H9 (cell line): ENCODE measurements around the gene DSTYK. TPM values are rescaled to one million over a fixed set of nuclear protein-coding genes. Genes with fewer than 3 reads are reported as not detected.

Source experiments
- DNase-seq: peaks from one replicate; pipeline ENCODE4 v3.0.0-alpha.2; 2017
- H2AFZ ChIP-seq: one replicate; pipeline ENCODE4 v1.6.1; 2013; ENCODE audit warnings: mild to moderate bottlenecking, low read length, control low read depth, moderate library complexity
- H2AK5ac ChIP-seq: 2 replicates; pipeline ENCODE4 v1.6.1; 2013; ENCODE audit warnings: low read length, control low read depth, mixed read lengths; ENCODE audit not compliant: insufficient read length
- H2BK120ac ChIP-seq: one replicate; pipeline ENCODE4 v1.6.1; 2013; ENCODE audit warnings: low read depth, mild to moderate bottlenecking, low read length, control low read depth, inconsistent platforms; ENCODE audit not compliant: poor library complexity, severe bottlenecking
- H2BK12ac ChIP-seq: 2 replicates; pipeline ENCODE4 v1.6.1; 2013; ENCODE audit warnings: low read length, control low read depth, mixed read lengths, low read depth; ENCODE audit not compliant: insufficient read length
- H2BK15ac ChIP-seq: 2 replicates; pipeline ENCODE4 v1.6.1; 2013; ENCODE audit warnings: low read depth, low read length, control low read depth
- H2BK20ac ChIP-seq: one replicate; pipeline ENCODE4 v1.6.1; 2013; ENCODE audit warnings: low read depth, mild to moderate bottlenecking, low read length, control low read depth, inconsistent platforms; ENCODE audit not compliant: poor library complexity, severe bottlenecking
- H2BK5ac ChIP-seq: 2 replicates; pipeline ENCODE4 v1.6.1; 2013; ENCODE audit warnings: low read length, control low read depth, mixed read lengths; ENCODE audit not compliant: insufficient read length
- H3K14ac ChIP-seq: 2 replicates; pipeline ENCODE4 v1.6.1; 2013; ENCODE audit warnings: low read length, control low read depth; ENCODE audit not compliant: insufficient read depth
- H3K18ac ChIP-seq: 2 replicates; pipeline ENCODE4 v1.6.1; 2013; ENCODE audit warnings: low read depth, mild to moderate bottlenecking, mixed read lengths, low read length, control low read depth; ENCODE audit not compliant: insufficient read length
- H3K23ac ChIP-seq: 2 replicates; pipeline ENCODE4 v1.6.1; 2013; ENCODE audit warnings: low read length, control low read depth, mixed read lengths, low read depth; ENCODE audit not compliant: insufficient read length
- H3K23me2 ChIP-seq: 2 replicates; pipeline ENCODE4 v1.6.1; 2013; ENCODE audit warnings: low read depth, mild to moderate bottlenecking, mixed read lengths, low read length, control low read depth; ENCODE audit not compliant: insufficient read length, poor library complexity, severe bottlenecking
- H3K27ac ChIP-seq: 2 replicates; pipeline ENCODE4 v1.5.1; 2013; ENCODE audit warnings: low read length, control low read depth, mixed read lengths, low read depth; ENCODE audit not compliant: insufficient read length
- H3K27me3 ChIP-seq: 2 replicates; pipeline ENCODE4 v1.6.1; 2013; ENCODE audit warnings: low read length, control low read depth, inconsistent platforms; ENCODE audit not compliant: insufficient read depth
- H3K4ac ChIP-seq: 2 replicates; pipeline ENCODE4 v1.6.1; 2013; ENCODE audit warnings: low read depth, mild to moderate bottlenecking, control low read depth, inconsistent platforms, low read length, moderate library complexity
- H3K4me1 ChIP-seq: 2 replicates; pipeline ENCODE4 v1.6.1; 2013; ENCODE audit warnings: low read length, control low read depth, inconsistent platforms; ENCODE audit not compliant: insufficient read depth
- H3K4me2 ChIP-seq: 2 replicates; pipeline ENCODE4 v1.6.1; 2013; ENCODE audit warnings: low read length, control low read depth, mixed read lengths; ENCODE audit not compliant: insufficient read length, insufficient read depth
- H3K56ac ChIP-seq: 2 replicates; pipeline ENCODE4 v1.6.1; 2013; ENCODE audit warnings: low read depth, mild to moderate bottlenecking, mixed read lengths, low read length, control low read depth; ENCODE audit not compliant: insufficient read length
- H3K79me1 ChIP-seq: 2 replicates; pipeline ENCODE4 v1.6.1; 2013; ENCODE audit warnings: low read depth, mild to moderate bottlenecking, moderate library complexity, low read length, control low read depth, inconsistent platforms; ENCODE audit not compliant: insufficient read depth, poor library complexity, severe bottlenecking
- H3K79me2 ChIP-seq: 2 replicates; pipeline ENCODE4 v1.6.1; 2013; ENCODE audit warnings: low read length, control low read depth, inconsistent platforms; ENCODE audit not compliant: insufficient read depth
- H3K9ac ChIP-seq: 2 replicates; pipeline ENCODE4 v1.6.1; 2013; ENCODE audit warnings: low read length, control low read depth, mixed read lengths; ENCODE audit not compliant: insufficient read length; ENCODE audit errors: extremely low read depth
- H3K9me3 ChIP-seq: one replicate; pipeline ENCODE4 v1.6.1; 2013; ENCODE audit warnings: low read depth, low read length, inconsistent platforms; ENCODE audit not compliant: control insufficient read depth
- H3T11ph ChIP-seq: one replicate; pipeline ENCODE4 v1.6.1; 2013; ENCODE audit warnings: mild to moderate bottlenecking, low read length, control low read depth, inconsistent platforms
- H4K20me1 ChIP-seq: one replicate; pipeline ENCODE4 v1.6.1; 2013; ENCODE audit not compliant: control insufficient read depth, insufficient read length, insufficient read depth
- H4K5ac ChIP-seq: 2 replicates; pipeline ENCODE4 v1.6.1; 2013; ENCODE audit warnings: low read depth, mild to moderate bottlenecking, mixed read lengths, low read length, control low read depth; ENCODE audit not compliant: insufficient read length
- H4K8ac ChIP-seq: replicated peaks from 2 replicates; pipeline ENCODE4 v1.6.1; 2013; ENCODE audit warnings: low read length, control low read depth, mixed read lengths, low read depth; ENCODE audit not compliant: insufficient read length
- H4K91ac ChIP-seq: 2 replicates; pipeline ENCODE4 v1.6.1; 2013; ENCODE audit warnings: low read depth, mild to moderate bottlenecking, moderate library complexity, mixed read lengths, low read length, control low read depth; ENCODE audit not compliant: insufficient read length
- H3K27ac Mint-ChIP-seq, 3 experiments: 2 replicates in 2 of 3; 3 replicates in 1 of 3; pipeline ENCODE4 v1.8.0; 2020 to 2021; ENCODE audit warnings: mixed read lengths in 3 of 3, mild to moderate bottlenecking in 1 of 3, moderate library complexity in 1 of 3
- H3K27me3 Mint-ChIP-seq: 2 replicates; pipeline ENCODE4 v1.8.0; 2021; ENCODE audit warnings: low read depth, mild to moderate bottlenecking, moderate library complexity, mixed read lengths
- H3K36me3 Mint-ChIP-seq, 3 experiments: 2 replicates in 2 of 3; 3 replicates in 1 of 3; pipeline ENCODE4 v1.8.0; 2020 to 2021; ENCODE audit warnings: low read depth in 3 of 3, mixed read lengths in 3 of 3; ENCODE audit not compliant: insufficient read depth in 1 of 3
- H3K4me1 Mint-ChIP-seq, 2 experiments: 2 replicates each; pipeline ENCODE4 v1.8.0; 2020; ENCODE audit warnings: mixed read lengths in 2 of 2
- H3K4me3 Mint-ChIP-seq, 2 experiments: 2 replicates in 1 of 2; 3 replicates in 1 of 2; pipeline ENCODE4 v1.8.0; 2020 to 2021; ENCODE audit warnings: mild to moderate bottlenecking in 2 of 2, mixed read lengths in 2 of 2, moderate library complexity in 1 of 2
- H3K9me3 Mint-ChIP-seq, 2 experiments: 2 replicates in 1 of 2; 3 replicates in 1 of 2; pipeline ENCODE4 v1.8.0; 2020; ENCODE audit warnings: mild to moderate bottlenecking in 2 of 2, mixed read lengths in 2 of 2, moderate library complexity in 1 of 2
- CTCF ChIP-seq: fragments of 200-600 bp; sonication (generic); conservative IDR thresholded peaks from 3 replicates; pipeline ENCODE4 v1.8.0; 2021; ENCODE audit warnings: antibody characterized with exemption, mild to moderate bottlenecking
- WGBS: extraction: QIAGEN DNeasy Blood & Tissue Kit; methylation state at CpG from one replicate; pipeline ENCODE4 v1.1.7; 2013; ENCODE audit warnings: missing lambda C conversion rate, low lambda C conversion rate, mixed read lengths; ENCODE audit not compliant: insufficient read length; ENCODE audit errors: extremely low coverage; 5-methylcytosine and 5-hydroxymethylcytosine counted together
- total RNA-seq: library from RNA; stranded (reverse); gene quantifications from 2 replicates; pipeline ENCODE4 v1.2.1, GENCODE V29; 2021

DSTYK gene
- total RNA-seq, 1 experiment from 2014 or later = 8.5 TPM

- H3K27ac Mint-ChIP-seq = no peak overlapping the region
- no CpG with 5 or more reads among the region's 1 CpG for WGBS
Observed at GRCh38 chr1:205168291-205168690, 43.2 kb downstream of the DSTYK start.

More at GRCh38 chr1:205168291-205168690, 43.2 kb downstream of the DSTYK start:
- Histone ChIP-seq H3K9me3 (no peaks in the 10 kb centered on the region), H3T11ph (no peak overlapping the region), H3K27me3 (no peaks in the 10 kb centered on the region), H4K5ac (no peak overlapping the region), H3K4me1 (no peaks in the 10 kb centered on the region), H4K20me1 (no peaks in the 10 kb centered on the region), H3K27ac (no peak overlapping the region), H3K79me1 (peaks cover 4% of the 10 kb centered on the region), H3K79me2 (no peaks in the 10 kb centered on the region), H3K23me2 (no peaks in the 10 kb centered on the region), H3K23ac (no peak overlapping the region), H4K8ac (no peak overlapping the region), H2AK5ac (no peak overlapping the region), H3K4me2 (no peak overlapping the region), H2BK120ac (no peak overlapping the region), H3K56ac (no peak overlapping the region), H3K18ac (no peak overlapping the region), H4K91ac (no peak overlapping the region), H2BK12ac (no peak overlapping the region), H2AFZ (no peak overlapping the region), H2BK15ac (no peak overlapping the region), H3K4ac (no peak overlapping the region), H2BK5ac (no peak overlapping the region), H3K9ac (no peak overlapping the region), H2BK20ac (no peak overlapping the region), H3K14ac (no peak overlapping the region)
- H3K27me3 Mint-ChIP-seq = no peaks in the 10 kb centered on the region
- no peak for TF ChIP-seq CTCF
- no peaks in the 10 kb centered on the region for H3K9me3 Mint-ChIP-seq
- no peak for DNase-seq
- no peak overlapping the region for H3K4me3 Mint-ChIP-seq
- peaks cover 4 to 5% of the 10 kb centered on the region in 2 experiments; a peak in 1 of 4 replicates for H3K4me1 Mint-ChIP-seq
- peaks cover 15 to 38% (median 28%) of the 10 kb centered on the region in 3 experiments for H3K36me3 Mint-ChIP-seq
